ENCODE data around the gene BEGAIN.

The BEGAIN gene

GRCh38 chr14:100503251-100503650, 84.0 kb downstream of the BEGAIN start:
- DNase-seq = no peak

- no peak for DNase-seq
Observed at GRCh38 chr14:100502622-100503220, 84.5 kb downstream of the BEGAIN start.

- DNase-seq = no peak
Observed at GRCh38 chr14:100500128-100500527, 87.1 kb downstream of the BEGAIN start.

- DNase-seq = no peak
Observed at GRCh38 chr14:100498068-100498467, 89.1 kb downstream of the BEGAIN start.

GRCh38 chr14:100495917-100496316, 91.3 kb downstream of the BEGAIN start:
- DNase-seq = no peak

GRCh38 chr14:100494645-100495044, 92.6 kb downstream of the BEGAIN start:
- DNase-seq = no peak

GRCh38 chr14:100490252-100490651, 97.0 kb downstream of the BEGAIN start:
- no peak for DNase-seq

- DNase-seq = peak; percentile 10
Observed at GRCh38 chr14:100488057-100488456, 99.2 kb downstream of the BEGAIN start.

GRCh38 chr14:100487304-100487703, 99.9 kb downstream of the BEGAIN start:
- no peak for DNase-seq
